HCT116 (cell line): ENCODE results near the gene HBG2. TPM values are rescaled to one million over a fixed set of nuclear protein-coding genes. Genes with fewer than 3 reads are reported as not detected.

ENCODE experiments used
- ATAC-seq: fragments of 200-7000 bp; cut with Tn5 transposase; 2 replicates; pipeline ENCODE4 v1.9.1; 2020; ENCODE audit warnings: mild to moderate bottlenecking, moderate library complexity
- BruUV-seq: library from RNA; stranded (reverse); fragments of 400-500 nt; replicated peaks from 2 replicates; lab custom pipeline; 2021; lab: Mats Ljungman, UMichigan
- CTCF ChIA-PET: fragments of 300-600 bp; sonication (Branson Sonifier 250); formaldehyde crosslinking; loops from one replicate; lab custom pipeline; 2021; ENCODE audit warnings: antibody characterized with exemption; lab: Charles Lee
- POLR2A ChIA-PET: fragments of 300-600, 350-600 bp; sonication (Branson Sonifier 250); formaldehyde crosslinking; loops from one replicate; lab custom pipeline; 2021; ENCODE audit warnings: antibody characterized with exemption; lab: Charles Lee
- RAD21 ChIA-PET, 2 experiments: fragments of 300-600 bp; sonication (Branson Sonifier 250); formaldehyde crosslinking; loops; one replicate each; lab custom pipeline; 2023; ENCODE audit warnings: low total read pairs in 2 of 2; ENCODE audit not compliant: uncharacterized antibody in 2 of 2, unreplicated experiment in 2 of 2, low non-redundant PET in 1 of 2; lab: Charles Lee
- DNase-seq: peaks from one replicate; pipeline ENCODE4 v3.0.0-alpha.2; 2010; ENCODE audit warnings: low read depth, low spot score
- H2AFZ ChIP-seq: fragments of 200-600 bp; shearing (Covaris generic), sonication (generic); 2 replicates; pipeline ENCODE4 v1.6.1; 2017; ENCODE audit warnings: low read depth, mixed run types, mixed read lengths, antibody characterized with exemption, low read length; ENCODE audit not compliant: poor library complexity, severe bottlenecking
- H3K27ac ChIP-seq: 2 replicates; pipeline ENCODE4 v1.5.1; 2012; ENCODE audit warnings: low read depth, low read length
- H3K27me3 ChIP-seq: fragments of 200-600 bp; sonication (generic); 2 replicates; pipeline ENCODE4 v1.6.1; 2016; ENCODE audit warnings: mixed run types, low read length, mixed read lengths; ENCODE audit not compliant: insufficient read depth
- H3K36me3 ChIP-seq, 2 experiments: fragments of 200-500 bp in 1 of 2; fragments of 200-600 bp in 1 of 2; sonication (Bioruptor generic) in 1 of 2; sonication (generic) in 1 of 2; 2 replicates each; pipeline versions ENCODE4 v1.5.1 to v1.6.1; 2014 to 2016; ENCODE audit warnings: low read length in 2 of 2, inconsistent platforms in 1 of 2, mixed read lengths in 1 of 2, mixed run types in 1 of 2; ENCODE audit not compliant: insufficient read depth in 2 of 2, control insufficient read depth in 1 of 2
- H3K4me1 ChIP-seq, 2 experiments: fragments of 200-600 bp in 1 of 2; sonication (generic) in 1 of 2; 2 replicates each; pipeline versions ENCODE4 v1.5.1 to v1.6.1; 2012 to 2017; ENCODE audit warnings: low read length in 2 of 2, inconsistent platforms in 1 of 2, mild to moderate bottlenecking in 1 of 2, mixed read lengths in 1 of 2, mixed run types in 1 of 2, moderate library complexity in 1 of 2; ENCODE audit not compliant: insufficient read depth in 2 of 2, control insufficient read depth in 1 of 2
- H3K4me2 ChIP-seq: fragments of 200-600 bp; sonication (generic); 2 replicates; pipeline ENCODE4 v1.6.1; 2017; ENCODE audit warnings: mixed run types, low read length, mixed read lengths
- H3K4me3 ChIP-seq, 2 experiments: fragments of 200-600 bp in 1 of 2; sonication (generic) in 1 of 2; replicated peaks in 1 of 2; 2 replicates each; pipeline ENCODE4 v1.5.1; 2011 to 2016; ENCODE audit warnings: low read length in 2 of 2, control low read depth in 1 of 2, low read depth in 1 of 2, mild to moderate bottlenecking in 1 of 2, mixed read lengths in 1 of 2, mixed run types in 1 of 2
- H3K79me2 ChIP-seq: fragments of 200-600 bp; sonication (generic); 2 replicates; pipeline ENCODE4 v1.6.1; 2017; ENCODE audit warnings: mild to moderate bottlenecking, mixed run types, low read length, moderate library complexity, mixed read lengths; ENCODE audit not compliant: insufficient read depth
- H3K9ac ChIP-seq: fragments of 200-600 bp; sonication (generic); 2 replicates; pipeline ENCODE4 v1.6.1; 2016; ENCODE audit warnings: low read length, mixed read lengths
- H3K9me2 ChIP-seq: fragments of 200-600 bp; sonication (generic), shearing (Covaris generic); 2 replicates; pipeline ENCODE4 v1.6.1; 2017; ENCODE audit warnings: mixed run types, mild to moderate bottlenecking, moderate library complexity; ENCODE audit not compliant: insufficient read depth
- H3K9me3 ChIP-seq, 2 experiments: fragments of 200-500 bp in 1 of 2; fragments of 200-600 bp in 1 of 2; sonication (Bioruptor generic) in 1 of 2; sonication (generic) in 1 of 2; 2 replicates each; pipeline ENCODE4 v1.6.1; 2014 to 2017; ENCODE audit warnings: low read length in 2 of 2, mixed read lengths in 2 of 2, inconsistent platforms in 1 of 2, low read depth in 1 of 2, mild to moderate bottlenecking in 1 of 2, mixed run types in 1 of 2, moderate library complexity in 1 of 2; ENCODE audit not compliant: control insufficient read depth in 1 of 2, insufficient read depth in 1 of 2
- H4K20me1 ChIP-seq: fragments of 200-600 bp; sonication (generic), shearing (Covaris generic); 2 replicates; pipeline ENCODE4 v1.6.1; 2017; ENCODE audit warnings: mixed run types, mild to moderate bottlenecking, moderate library complexity; ENCODE audit not compliant: insufficient read depth
- EGR1 ChIP-seq: IDR thresholded peaks from 2 replicates; pipeline ENCODE4 v1.6.1; 2012; ENCODE audit warnings: low read depth
- JUND ChIP-seq: IDR thresholded peaks from 2 replicates; pipeline ENCODE4 v1.6.1; 2012
- POLR2A ChIP-seq: IDR thresholded peaks from 2 replicates; pipeline ENCODE4 v1.7.0; 2011; ENCODE audit warnings: borderline replicate concordance; ENCODE audit not compliant: insufficient read depth, insufficient read length; ENCODE audit errors: extremely low read depth
- RAD21 ChIP-seq: IDR thresholded peaks from 2 replicates; pipeline ENCODE4 v1.6.1; 2012; ENCODE audit warnings: low read depth, mild to moderate bottlenecking
- YY1 ChIP-seq: IDR thresholded peaks from 2 replicates; pipeline ENCODE4 v1.6.1; 2011; ENCODE audit warnings: low read length, low read depth, moderate library complexity, mild to moderate bottlenecking; ENCODE audit not compliant: insufficient replicate concordance; ENCODE audit errors: extremely low read depth
- ZFX ChIP-seq: fragments of 450-650 bp; IDR thresholded peaks from 2 replicates; pipeline ENCODE4 v1.6.1; 2017
- intact Hi-C: fragments of 100-400 bp; cut with micrococcal nuclease; formaldehyde crosslinking; loops from 2 replicates; pipeline ENCODE4 v1.10.0; 2022
- total RNA-seq: library from RNA; stranded (reverse); gene quantifications from one replicate; pipeline ENCODE4 v1.2.1, GENCODE V29; 2021; ENCODE audit not compliant: unreplicated experiment
- TF ChIP-seq, protein P1 (sequence below): IDR thresholded peaks from 2 replicates; pipeline ENCODE4 v1.6.1; 2012
- TF ChIP-seq, protein P2 (sequence below): IDR thresholded peaks from 2 replicates; pipeline ENCODE4 v1.6.1; 2012; ENCODE audit warnings: low read depth
- TF ChIP-seq, protein P3 (sequence below): IDR thresholded peaks from 2 replicates; pipeline ENCODE4 v1.6.1; 2011; ENCODE audit warnings: mild to moderate bottlenecking, low read length, moderate library complexity; ENCODE audit not compliant: insufficient replicate concordance; ENCODE audit errors: extremely low read depth

Gene HBG2
- total RNA-seq, 1 experiment from 2014 or later = 48.1 TPM

DNA sequence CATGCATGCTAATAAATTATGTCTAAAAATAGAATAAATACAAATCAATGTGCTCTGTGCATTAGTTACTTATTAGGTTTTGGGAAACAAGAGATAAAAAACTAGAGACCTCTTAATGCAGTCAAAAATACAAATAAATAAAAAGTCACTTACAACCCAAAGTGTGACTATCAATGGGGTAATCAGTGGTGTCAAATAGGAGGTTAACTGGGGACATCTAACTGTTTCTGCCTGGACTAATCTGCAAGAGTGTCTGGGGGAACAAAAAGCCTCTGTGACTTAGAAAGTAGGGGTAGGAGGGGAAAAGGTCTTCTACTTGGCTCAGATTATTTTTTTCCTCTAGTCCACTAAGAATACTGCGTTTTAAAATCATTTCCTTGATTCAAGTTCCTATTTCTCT lies 26.9 kb downstream of the HBG2 start:
- no peak overlapping the region for H3K27ac ChIP-seq
- RAD21 ChIA-PET = no interaction called here

More for the DNA sequence above, 26.9 kb downstream of the HBG2 start:
- H3K9ac ChIP-seq = no peak overlapping the region
- TF ChIP-seq RAD21 (no peak), ZFX (no peak), EGR1 (no peak), POLR2A (no peak), JUND (no peak), YY1 (no peak)
- TF ChIP-seq, protein P1, sequence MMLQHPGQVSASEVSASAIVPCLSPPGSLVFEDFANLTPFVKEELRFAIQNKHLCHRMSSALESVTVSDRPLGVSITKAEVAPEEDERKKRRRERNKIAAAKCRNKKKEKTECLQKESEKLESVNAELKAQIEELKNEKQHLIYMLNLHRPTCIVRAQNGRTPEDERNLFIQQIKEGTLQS = no peak
- TF ChIP-seq, protein P2, sequence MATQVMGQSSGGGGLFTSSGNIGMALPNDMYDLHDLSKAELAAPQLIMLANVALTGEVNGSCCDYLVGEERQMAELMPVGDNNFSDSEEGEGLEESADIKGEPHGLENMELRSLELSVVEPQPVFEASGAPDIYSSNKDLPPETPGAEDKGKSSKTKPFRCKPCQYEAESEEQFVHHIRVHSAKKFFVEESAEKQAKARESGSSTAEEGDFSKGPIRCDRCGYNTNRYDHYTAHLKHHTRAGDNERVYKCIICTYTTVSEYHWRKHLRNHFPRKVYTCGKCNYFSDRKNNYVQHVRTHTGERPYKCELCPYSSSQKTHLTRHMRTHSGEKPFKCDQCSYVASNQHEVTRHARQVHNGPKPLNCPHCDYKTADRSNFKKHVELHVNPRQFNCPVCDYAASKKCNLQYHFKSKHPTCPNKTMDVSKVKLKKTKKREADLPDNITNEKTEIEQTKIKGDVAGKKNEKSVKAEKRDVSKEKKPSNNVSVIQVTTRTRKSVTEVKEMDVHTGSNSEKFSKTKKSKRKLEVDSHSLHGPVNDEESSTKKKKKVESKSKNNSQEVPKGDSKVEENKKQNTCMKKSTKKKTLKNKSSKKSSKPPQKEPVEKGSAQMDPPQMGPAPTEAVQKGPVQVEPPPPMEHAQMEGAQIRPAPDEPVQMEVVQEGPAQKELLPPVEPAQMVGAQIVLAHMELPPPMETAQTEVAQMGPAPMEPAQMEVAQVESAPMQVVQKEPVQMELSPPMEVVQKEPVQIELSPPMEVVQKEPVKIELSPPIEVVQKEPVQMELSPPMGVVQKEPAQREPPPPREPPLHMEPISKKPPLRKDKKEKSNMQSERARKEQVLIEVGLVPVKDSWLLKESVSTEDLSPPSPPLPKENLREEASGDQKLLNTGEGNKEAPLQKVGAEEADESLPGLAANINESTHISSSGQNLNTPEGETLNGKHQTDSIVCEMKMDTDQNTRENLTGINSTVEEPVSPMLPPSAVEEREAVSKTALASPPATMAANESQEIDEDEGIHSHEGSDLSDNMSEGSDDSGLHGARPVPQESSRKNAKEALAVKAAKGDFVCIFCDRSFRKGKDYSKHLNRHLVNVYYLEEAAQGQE = no peak
- TF ChIP-seq, protein P3, sequence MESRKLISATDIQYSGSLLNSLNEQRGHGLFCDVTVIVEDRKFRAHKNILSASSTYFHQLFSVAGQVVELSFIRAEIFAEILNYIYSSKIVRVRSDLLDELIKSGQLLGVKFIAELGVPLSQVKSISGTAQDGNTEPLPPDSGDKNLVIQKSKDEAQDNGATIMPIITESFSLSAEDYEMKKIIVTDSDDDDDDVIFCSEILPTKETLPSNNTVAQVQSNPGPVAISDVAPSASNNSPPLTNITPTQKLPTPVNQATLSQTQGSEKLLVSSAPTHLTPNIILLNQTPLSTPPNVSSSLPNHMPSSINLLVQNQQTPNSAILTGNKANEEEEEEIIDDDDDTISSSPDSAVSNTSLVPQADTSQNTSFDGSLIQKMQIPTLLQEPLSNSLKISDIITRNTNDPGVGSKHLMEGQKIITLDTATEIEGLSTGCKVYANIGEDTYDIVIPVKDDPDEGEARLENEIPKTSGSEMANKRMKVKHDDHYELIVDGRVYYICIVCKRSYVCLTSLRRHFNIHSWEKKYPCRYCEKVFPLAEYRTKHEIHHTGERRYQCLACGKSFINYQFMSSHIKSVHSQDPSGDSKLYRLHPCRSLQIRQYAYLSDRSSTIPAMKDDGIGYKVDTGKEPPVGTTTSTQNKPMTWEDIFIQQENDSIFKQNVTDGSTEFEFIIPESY = no peak
- no peaks in the 10 kb centered on the region for H3K27me3 ChIP-seq
- DNase-seq (no peak), ATAC-seq (no peak)
- BruUV-seq = no TSS peak
- no peak overlapping the region for H3K4me2 ChIP-seq
- H3K79me2 ChIP-seq = no peaks in the 10 kb centered on the region
- CTCF ChIA-PET = no interaction called here
- H3K9me3 ChIP-seq = no peaks in the 10 kb centered on the region
- H3K36me3 ChIP-seq = no peaks in the 10 kb centered on the region
- no peaks in the 10 kb centered on the region for H4K20me1 ChIP-seq
- no peak overlapping the region for H2AFZ ChIP-seq
- no peaks in the 10 kb centered on the region for H3K9me2 ChIP-seq
- no peak overlapping the region for H3K4me3 ChIP-seq
- no peaks in the 10 kb centered on the region for H3K4me1 ChIP-seq
- POLR2A ChIA-PET = no interaction called here
- intact Hi-C loops = no loop called here
